SJSA1 (cell line): ENCODE data around the gene SPATS2L. TPM values are rescaled to one million over a fixed set of nuclear protein-coding genes. Genes with fewer than 3 reads are reported as not detected.

Experiments used
- DNase-seq, 2 experiments: peaks; one replicate each; pipeline ENCODE4 v3.0.0-alpha.2; 2015 to 2020; ENCODE audit warnings: low spot score in 2 of 2, low read depth in 1 of 2
- H3K27ac ChIP-seq: fragments of 250-450 bp; sonication (Bioruptor Pico); 2 replicates; pipeline ENCODE4 v1.5.1; 2020; ENCODE audit warnings: mild to moderate bottlenecking, moderate library complexity
- H3K27me3 ChIP-seq: fragments of 250-450 bp; sonication (Bioruptor Pico); replicated peaks from 2 replicates; pipeline ENCODE4 v1.5.1; 2020; ENCODE audit warnings: mild to moderate bottlenecking, moderate library complexity
- H3K36me3 ChIP-seq: fragments of 250-450 bp; sonication (Bioruptor Pico); 2 replicates; pipeline ENCODE4 v1.5.1; 2020; ENCODE audit warnings: mild to moderate bottlenecking
- H3K4me1 ChIP-seq: fragments of 250-450 bp; sonication (Bioruptor Pico); replicated peaks from 2 replicates; pipeline ENCODE4 v1.6.1; 2021; ENCODE audit warnings: mild to moderate bottlenecking
- H3K4me3 ChIP-seq: fragments of 250-450 bp; sonication (Bioruptor Pico); 2 replicates; pipeline ENCODE4 v1.5.1; 2020; ENCODE audit warnings: mild to moderate bottlenecking
- H3K9me3 ChIP-seq: fragments of 250-450 bp; sonication (Bioruptor Pico); replicated peaks from 2 replicates; pipeline ENCODE4 v1.5.1; 2020; ENCODE audit warnings: mild to moderate bottlenecking
- total RNA-seq: library from RNA; depleted of rRNA; stranded (reverse); fragments of >200 nt; shearing (Covaris generic); gene quantifications from 2 replicates; pipeline ENCODE4 v1.2.3, GENCODE V29; 2014; rRNA removed

SPATS2L gene
- total RNA-seq, 1 experiment from 2014 or later = 149 TPM

GRCh38 chr2:200525882-200526651, 219.6 kb downstream of the SPATS2L start, which contains the start of gene SGO2:
SGO2 (plus strand) TSS chr2:200526207; CDS start chr2:200532976, 6,769 bp downstream.
- Histone ChIP-seq H3K9me3 (no peaks in the 10 kb centered on the region), H3K4me1 (peaks cover 25% of the 10 kb centered on the region), H3K27ac (peak within 1 kb of the TSS; percentile 83), H3K36me3 (no peaks in the 10 kb centered on the region), H3K4me3 (peak within 1 kb of the TSS; percentile 64), H3K27me3 (no peaks in the 10 kb centered on the region)
- DNase-seq = peak; percentile 96 to 98

- peaks cover 4% of the 10 kb centered on the region for H3K36me3 ChIP-seq
- no peak overlapping the region for H3K27ac ChIP-seq
- H3K27me3 ChIP-seq = no peaks in the 10 kb centered on the region
- peaks cover 25% of the 10 kb centered on the region for H3K4me1 ChIP-seq
- no peak for DNase-seq
- H3K4me3 ChIP-seq = no peak overlapping the region
- no peaks in the 10 kb centered on the region for H3K9me3 ChIP-seq
Measured at GRCh38 chr2:200528228-200528627, 221.7 kb downstream of the SPATS2L start.

Other genes starting within 250 kb of the SPATS2L start
- 16.3 TPM in 2 replicates for gene KCTD18, start 203.4 kb downstream of the SPATS2L start, total RNA-seq
- gene SGO2, start 219.5 kb downstream of the SPATS2L start, total RNA-seq = 16.4 and 22.9 TPM in 2 replicates